Neural cell (in vitro differentiated cells): ENCODE results near the gene FA2H. TPM values are rescaled to one million over a fixed set of nuclear protein-coding genes. Genes with fewer than 3 reads are reported as not detected.

Source experiments
- polyA plus RNA-seq: library from polyadenylated mRNA; depleted of rRNA; stranded (reverse); fragments of >200 nt; gene quantifications from 2 replicates; pipeline ENCODE4 v1.2.3, GENCODE V29; 2014

FA2H gene
- polyA plus RNA-seq, 1 donor from 2014 or later = not detected

Other genes with a start within 250 kb of the FA2H start
- 36.6 and 40.2 TPM in 2 replicates for gene GLG1, start 167.7 kb downstream of the FA2H start, polyA plus RNA-seq
- gene RFWD3, start 107.9 kb downstream of the FA2H start, polyA plus RNA-seq = 10.7 and 15.5 TPM in 2 replicates
- gene MLKL, start 74.0 kb downstream of the FA2H start, polyA plus RNA-seq = not detected in 2 replicates
- 20.3 and 24.1 TPM in 2 replicates for gene WDR59, start 210.3 kb upstream of the FA2H start, polyA plus RNA-seq
- 31.6 and 33.3 TPM in 2 replicates for gene ZNRF1, start 224.2 kb upstream of the FA2H start, polyA plus RNA-seq